HG02798 (cell line): Measurements from ENCODE around the gene CELF2.

Experiments used
- ATAC-seq: cut with Tn5 transposase; IDR thresholded peaks from one replicate; pipeline ENCODE4 v1.9.1; 2021; ENCODE audit warnings: mild to moderate bottlenecking; ENCODE audit not compliant: unreplicated experiment, poor library complexity

The CELF2 gene

GRCh38 chr10:11232222-11232961 is 214.7 kb downstream of the CELF2 start:
- ATAC-seq, result peak; percentile 26

- no peak for ATAC-seq
Observed at GRCh38 chr10:11234857-11235531, 217.3 kb downstream of the CELF2 start.

- no peak for ATAC-seq
Observed at GRCh38 chr10:11235771-11236170, 218.1 kb downstream of the CELF2 start.

DNA sequence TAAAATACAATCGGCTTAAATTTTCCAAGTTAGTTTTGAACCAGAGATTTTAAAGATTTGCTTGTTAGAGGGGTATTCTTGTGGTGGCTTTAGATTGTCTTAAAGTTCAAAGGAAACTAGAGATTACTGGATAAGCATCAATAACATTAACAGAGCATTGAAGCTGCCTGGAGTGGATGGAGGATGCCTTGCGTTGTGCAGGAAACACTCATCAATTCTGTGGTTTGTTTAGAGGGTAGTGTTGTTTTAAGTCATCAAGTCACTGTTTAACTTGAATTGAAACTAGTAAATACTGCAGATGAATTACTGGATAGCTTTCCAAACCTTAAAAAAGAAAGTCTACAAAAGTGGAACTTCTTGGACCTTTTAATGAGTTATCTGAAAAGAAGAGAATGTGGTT is 218.6 kb downstream of the CELF2 start:
- ATAC-seq, result peak; percentile 67

- peak; percentile 35 for ATAC-seq
Observed at GRCh38 chr10:11237571-11237970, 219.9 kb downstream of the CELF2 start.

- ATAC-seq, result no peak
Observed at GRCh38 chr10:11238893-11239292, 221.2 kb downstream of the CELF2 start.

DNA sequence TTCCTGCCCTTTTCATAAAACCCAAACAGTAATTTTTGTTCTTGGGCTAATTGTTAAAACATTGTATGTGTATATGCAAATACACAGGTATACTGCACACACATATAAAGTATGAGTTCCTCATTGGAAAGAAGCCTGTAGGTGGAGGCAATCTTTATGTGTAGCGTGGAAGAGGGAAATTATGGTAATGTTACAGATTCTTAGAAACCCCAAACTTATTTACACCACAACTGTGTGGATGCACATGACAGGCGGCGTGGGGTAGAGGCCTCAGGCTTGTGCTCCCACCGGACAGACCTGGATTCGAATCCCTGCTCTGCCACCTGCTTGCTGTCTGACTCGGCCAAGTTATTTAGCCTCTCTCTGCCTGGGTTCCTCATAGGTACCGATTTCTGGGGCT is 223.0 kb downstream of the CELF2 start:
- no peak for ATAC-seq

- ATAC-seq, result peak; percentile 50
Observed at GRCh38 chr10:11242443-11243387, 225.0 kb downstream of the CELF2 start.

- ATAC-seq, result no peak
Observed at GRCh38 chr10:11243425-11244222, 226.0 kb downstream of the CELF2 start.

- no peak for ATAC-seq
Observed at GRCh38 chr10:11245095-11245479, 227.4 kb downstream of the CELF2 start.

DNA sequence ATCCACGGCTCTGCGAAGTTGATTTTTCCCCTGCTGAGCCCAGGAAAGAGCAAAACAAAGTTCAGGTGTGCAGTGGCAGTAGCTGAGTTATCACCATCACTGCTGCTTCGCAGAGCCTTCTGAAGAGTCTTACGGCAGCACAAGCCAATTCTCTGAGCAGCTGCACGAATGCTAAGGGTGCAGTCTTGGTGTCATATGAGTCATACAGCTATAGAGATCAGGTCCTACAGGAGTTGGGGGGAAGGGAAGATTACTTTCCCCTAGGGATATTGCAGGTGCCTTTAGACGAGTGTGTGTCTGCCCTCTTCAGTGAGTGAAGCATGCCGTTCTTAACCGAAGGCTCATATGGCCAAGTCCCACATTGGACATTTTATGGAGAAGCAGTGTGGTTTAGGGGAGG is 227.8 kb downstream of the CELF2 start:
- peak; percentile 38 for ATAC-seq

DNA sequence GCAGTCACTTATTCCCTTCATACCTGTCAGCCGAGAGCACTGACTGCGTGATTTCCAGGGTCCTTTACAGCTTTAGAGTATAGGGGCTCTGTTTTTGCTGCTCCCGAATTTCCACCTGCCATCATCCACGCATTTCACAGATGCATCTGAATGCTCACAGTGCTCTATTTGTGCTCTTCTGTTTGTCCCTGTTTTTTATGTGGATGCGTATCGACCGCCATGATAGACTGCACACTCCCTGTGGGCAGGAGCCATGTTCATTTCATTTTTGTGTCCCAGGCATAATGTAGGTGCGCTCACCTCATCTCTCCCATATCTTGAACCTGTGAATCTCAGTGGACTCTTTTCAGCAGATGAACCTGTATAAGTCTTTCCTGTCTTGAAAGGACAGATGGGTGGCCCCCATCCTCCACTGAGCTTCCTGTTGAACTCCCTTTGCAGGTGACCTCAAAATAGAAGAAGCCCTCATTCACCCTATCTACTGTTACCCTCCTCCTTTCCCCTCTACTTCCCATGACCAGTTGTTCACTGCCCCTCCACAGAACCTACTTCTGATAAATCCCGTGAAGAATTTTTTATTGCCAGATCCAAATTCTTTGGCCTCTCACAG is 228.4 kb downstream of the CELF2 start:
- ATAC-seq, result no peak

DNA sequence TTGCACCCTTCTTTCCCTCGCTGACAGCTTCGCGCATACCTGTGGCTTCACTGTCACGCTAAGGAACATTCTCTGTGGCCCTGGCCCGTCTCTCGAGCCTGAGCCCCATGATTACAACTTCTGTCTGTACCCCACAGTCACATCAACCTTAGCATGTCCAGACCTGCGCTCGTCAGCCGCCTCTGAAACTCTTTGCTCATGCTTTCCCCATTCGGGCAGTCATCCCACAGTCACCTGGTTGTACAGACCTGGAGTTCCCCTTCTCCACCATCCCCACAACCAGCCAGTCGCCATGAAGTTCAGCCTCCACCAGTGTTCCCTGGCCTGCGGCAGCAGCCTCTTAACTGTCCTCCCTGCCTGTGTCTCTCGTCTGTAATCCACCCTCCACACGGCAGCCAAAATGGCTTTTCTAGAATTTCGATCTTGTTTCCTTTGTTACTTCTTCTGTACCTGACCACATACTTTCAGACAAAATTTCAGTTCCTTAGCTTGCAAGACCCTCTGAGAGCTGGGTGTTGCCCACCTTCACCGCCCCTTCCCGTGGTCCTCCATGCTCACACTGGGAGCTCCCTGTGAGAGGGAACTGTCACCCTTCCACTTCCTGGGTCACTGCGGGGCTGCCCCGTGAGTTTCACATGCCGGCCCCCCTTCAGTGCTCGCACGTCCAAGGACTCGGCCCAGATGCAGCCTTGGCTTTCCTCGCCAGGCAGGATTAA is 229.2 kb downstream of the CELF2 start:
- peak; percentile 39 for ATAC-seq

- ATAC-seq, result no peak
Observed at GRCh38 chr10:11249152-11249807, 231.6 kb downstream of the CELF2 start.

GRCh38 chr10:11249808-11250195 is 232.1 kb downstream of the CELF2 start:
- no peak for ATAC-seq

GRCh38 chr10:11250304-11250703 is 232.6 kb downstream of the CELF2 start:
- ATAC-seq, result no peak

DNA sequence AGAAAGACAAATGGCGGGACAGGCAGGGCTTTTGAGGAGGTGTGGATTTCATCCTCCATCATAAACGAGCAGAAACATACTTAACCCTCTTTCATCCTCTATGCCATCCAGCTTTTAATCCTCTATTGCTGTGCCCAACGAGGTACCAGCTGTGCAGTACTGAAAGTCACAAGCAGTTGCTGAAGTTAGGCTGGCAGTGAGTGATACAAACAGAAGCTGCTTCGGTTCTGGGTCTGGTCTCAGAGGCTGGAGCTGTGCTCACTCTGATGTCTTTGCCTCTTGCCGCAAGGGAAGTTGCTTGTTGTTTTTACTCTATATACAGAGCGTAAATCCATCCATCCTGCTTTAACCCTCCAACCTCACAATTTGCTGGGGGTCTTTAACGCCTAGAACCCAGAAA is 235.2 kb downstream of the CELF2 start:
- no peak for ATAC-seq

- no peak for ATAC-seq
Observed at GRCh38 chr10:11253385-11254002, 235.8 kb downstream of the CELF2 start.
